ENCODE data around the gene ACADL. TPM values are rescaled to one million over a fixed set of nuclear protein-coding genes. Genes with fewer than 3 reads are reported as not detected.

Gene ACADL
- not detected for total RNA-seq
- polyA plus RNA-seq, result not detected

DNA sequence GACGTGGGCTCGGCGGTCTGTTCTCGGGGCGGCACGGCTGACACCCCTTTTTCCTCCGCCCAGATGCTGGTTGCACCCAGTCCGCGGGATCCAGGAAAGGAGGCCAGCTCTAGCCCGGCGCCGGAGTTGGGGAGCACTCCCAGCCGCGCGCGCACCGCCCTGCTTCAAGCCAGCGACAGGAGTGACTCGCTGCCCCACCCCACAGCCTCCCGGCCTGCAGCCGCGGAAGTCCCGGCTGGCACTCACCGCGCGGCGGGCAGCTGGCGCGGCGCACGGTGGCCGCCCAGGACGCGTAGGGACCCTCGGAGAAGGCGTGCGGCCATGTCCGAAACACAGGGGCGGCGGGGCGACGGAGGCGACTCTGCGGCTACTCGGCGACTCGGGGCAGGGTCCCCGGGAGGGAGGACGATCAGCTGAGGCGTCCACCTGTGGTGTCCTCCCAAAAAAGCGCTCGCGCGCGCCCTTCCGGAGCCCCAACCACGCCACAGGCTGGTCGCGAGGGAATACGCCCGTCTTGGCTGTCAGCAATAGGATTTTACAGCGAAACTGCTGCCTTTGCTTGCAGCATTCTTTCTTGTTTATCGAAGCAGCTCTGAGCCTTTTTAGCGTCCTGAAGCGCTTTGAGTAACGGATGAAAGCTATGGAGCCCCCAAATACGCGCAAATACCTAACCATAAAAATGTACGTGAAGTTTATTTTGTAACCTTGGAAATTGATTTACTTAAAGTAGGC, at the start of gene ACADL:
TSS of gene ACADL (minus strand) at position 507 of the 732 bp plus-strand sequence. CDS start at position 323, 184 bp downstream.
- H3K9me3 ChIP-seq (ENCODE audit: low read length), result no peaks in the 10 kb centered on the region
- H3K4me1 ChIP-seq (ENCODE audit: insufficient read depth, low read length), result no peaks in the 10 kb centered on the region
- Mint-ChIP-seq H3K27ac (peak within 1 kb of the TSS in 1 of 8 donors; percentile 16), H3K4me1 (peaks cover 6 to 10% (median 7%) of the 10 kb centered on the region in 3 donors), H3K9me3 (no peaks in the 10 kb centered on the region), H3K27me3 (peaks cover 30 to 74% of the 10 kb centered on the region in 2 donors), H3K4me3 (peak within 1 kb of the TSS in 1 of 7 donors; percentile 40), H3K36me3 (peaks cover 0 to 3% (median 0%) of the 10 kb centered on the region in 3 donors)
- no peak for DNase-seq
- H3K27me3 ChIP-seq (ENCODE audit: insufficient read depth, low read length, poor library complexity, severe bottlenecking), result peaks cover 8% of the 10 kb centered on the region
- no peaks in the 10 kb centered on the region for H3K36me3 ChIP-seq (ENCODE audit: insufficient read depth, low read length)
- CTCF ChIA-PET, result no interaction called here
- POLR2A ChIA-PET, result no interaction called here
- no peak within 1 kb of the TSS for H3K4me3 ChIP-seq (ENCODE audit: low read length)
- H3K27ac ChIP-seq (ENCODE audit: low read depth, low read length), result no peak within 1 kb of the TSS

DNA sequence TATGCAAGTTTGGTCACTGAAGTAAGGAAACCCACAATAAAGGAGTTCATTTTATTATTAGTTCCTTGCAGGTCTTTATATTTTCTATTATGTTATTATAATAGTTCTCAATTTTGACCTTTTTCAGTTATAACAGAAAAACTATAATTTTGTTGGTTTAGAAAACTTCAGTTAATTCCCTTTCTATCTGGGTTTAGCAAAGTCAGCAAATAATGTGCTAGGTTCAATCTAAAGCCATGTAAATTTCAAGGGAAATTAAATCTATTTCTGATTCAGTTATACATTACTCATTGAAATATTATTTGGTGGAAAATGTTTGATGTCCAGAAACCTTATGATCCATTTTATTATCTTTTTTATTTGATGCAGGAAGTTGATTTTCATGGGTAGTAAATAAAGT, 46.1 kb upstream of the ACADL start:
- no peak overlapping the region for H3K4me3 ChIP-seq (ENCODE audit: low read length)
- no peaks in the 10 kb centered on the region for H3K9me3 ChIP-seq (ENCODE audit: low read length)
- no peak overlapping the region for H3K27ac ChIP-seq (ENCODE audit: low read depth, low read length)
- no peaks in the 10 kb centered on the region for H3K4me1 ChIP-seq (ENCODE audit: insufficient read depth, low read length)
- no peaks in the 10 kb centered on the region for H3K36me3 Mint-ChIP-seq
- DNase-seq, result no peak
- no peaks in the 10 kb centered on the region for H3K27me3 Mint-ChIP-seq
- CTCF ChIA-PET, result no interaction called here
- H3K4me3 Mint-ChIP-seq, result no peak overlapping the region
- H3K36me3 ChIP-seq (ENCODE audit: insufficient read depth, low read length), result no peaks in the 10 kb centered on the region
- H3K27ac Mint-ChIP-seq, result no peak overlapping the region
- H3K4me1 Mint-ChIP-seq, result no peaks in the 10 kb centered on the region
- POLR2A ChIA-PET, result no interaction called here
- H3K9me3 Mint-ChIP-seq, result no peaks in the 10 kb centered on the region
- H3K27me3 ChIP-seq (ENCODE audit: insufficient read depth, low read length, poor library complexity, severe bottlenecking), result no peaks in the 10 kb centered on the region

- H3K9me3 ChIP-seq (ENCODE audit: low read length), result no peaks in the 10 kb centered on the region
- DNase-seq, result no peak
- Mint-ChIP-seq H3K4me3 (no peak overlapping the region), H3K36me3 (no peaks in the 10 kb centered on the region), H3K4me1 (no peaks in the 10 kb centered on the region), H3K9me3 (no peaks in the 10 kb centered on the region), H3K27me3 (no peaks in the 10 kb centered on the region), H3K27ac (no peak overlapping the region)
- H3K27me3 ChIP-seq (ENCODE audit: insufficient read depth, low read length, poor library complexity, severe bottlenecking), result no peaks in the 10 kb centered on the region
- no peak overlapping the region for H3K27ac ChIP-seq (ENCODE audit: low read depth, low read length)
- CTCF ChIA-PET, result no interaction called here
- H3K4me3 ChIP-seq (ENCODE audit: low read length), result no peak overlapping the region
- POLR2A ChIA-PET, result no interaction called here
- H3K4me1 ChIP-seq (ENCODE audit: insufficient read depth, low read length), result no peaks in the 10 kb centered on the region
- no peaks in the 10 kb centered on the region for H3K36me3 ChIP-seq (ENCODE audit: insufficient read depth, low read length)
These were observed 43.9 kb upstream of the ACADL start for GRCh38 chr2:210269148-210269547.

- CTCF ChIA-PET, result no interaction called here
- no peak overlapping the region for H3K4me3 ChIP-seq (ENCODE audit: low read length)
- no peaks in the 10 kb centered on the region for H3K9me3 Mint-ChIP-seq
- no peaks in the 10 kb centered on the region for H3K4me1 Mint-ChIP-seq
- no peaks in the 10 kb centered on the region for H3K9me3 ChIP-seq (ENCODE audit: low read length)
- no peaks in the 10 kb centered on the region for H3K36me3 ChIP-seq (ENCODE audit: insufficient read depth, low read length)
- H3K27ac Mint-ChIP-seq, result no peak overlapping the region
- no peaks in the 10 kb centered on the region for H3K36me3 Mint-ChIP-seq
- H3K4me3 Mint-ChIP-seq, result no peak overlapping the region
- H3K27me3 ChIP-seq (ENCODE audit: insufficient read depth, low read length, poor library complexity, severe bottlenecking), result no peaks in the 10 kb centered on the region
- H3K27ac ChIP-seq (ENCODE audit: low read depth, low read length), result no peak overlapping the region
- POLR2A ChIA-PET, result no interaction called here
- no peaks in the 10 kb centered on the region for H3K27me3 Mint-ChIP-seq
- H3K4me1 ChIP-seq (ENCODE audit: insufficient read depth, low read length), result no peaks in the 10 kb centered on the region
- no peak for DNase-seq
These were observed 43.0 kb upstream of the ACADL start for GRCh38 chr2:210268281-210268680.

GRCh38 chr2:210267698-210268097, 42.5 kb upstream of the ACADL start:
- POLR2A ChIA-PET, result no interaction called here
- no peak overlapping the region for H3K27ac Mint-ChIP-seq

GRCh38 chr2:210264282-210264681, 39.0 kb upstream of the ACADL start:
- H3K36me3 ChIP-seq (ENCODE audit: insufficient read depth, low read length), result no peaks in the 10 kb centered on the region
- ChIA-PET CTCF (no interaction called here), POLR2A (no interaction called here)
- no peaks in the 10 kb centered on the region for H3K9me3 ChIP-seq (ENCODE audit: low read length)
- Mint-ChIP-seq H3K27me3 (no peaks in the 10 kb centered on the region), H3K9me3 (no peaks in the 10 kb centered on the region), H3K4me1 (no peaks in the 10 kb centered on the region), H3K36me3 (no peaks in the 10 kb centered on the region), H3K27ac (no peak overlapping the region), H3K4me3 (no peak overlapping the region)
- no peak for DNase-seq
- no peaks in the 10 kb centered on the region for H3K4me1 ChIP-seq (ENCODE audit: insufficient read depth, low read length)
- no peak overlapping the region for H3K4me3 ChIP-seq (ENCODE audit: low read length)
- H3K27ac ChIP-seq (ENCODE audit: low read depth, low read length), result no peak overlapping the region
- no peaks in the 10 kb centered on the region for H3K27me3 ChIP-seq (ENCODE audit: insufficient read depth, low read length, poor library complexity, severe bottlenecking)

More at GRCh38 chr2:210267698-210268097, 42.5 kb upstream of the ACADL start:
- Histone ChIP-seq H3K9me3 (ENCODE audit: low read length) (no peaks in the 10 kb centered on the region), H3K27me3 (ENCODE audit: insufficient read depth, low read length, poor library complexity, severe bottlenecking) (no peaks in the 10 kb centered on the region), H3K27ac (ENCODE audit: low read depth, low read length) (no peak overlapping the region), H3K4me1 (ENCODE audit: insufficient read depth, low read length) (no peaks in the 10 kb centered on the region), H3K36me3 (ENCODE audit: insufficient read depth, low read length) (no peaks in the 10 kb centered on the region), H3K4me3 (ENCODE audit: low read length) (no peak overlapping the region)
- no peaks in the 10 kb centered on the region for H3K9me3 Mint-ChIP-seq
- CTCF ChIA-PET, result no interaction called here
- no peaks in the 10 kb centered on the region for H3K36me3 Mint-ChIP-seq
- DNase-seq, result no peak
- H3K4me1 Mint-ChIP-seq, result no peaks in the 10 kb centered on the region
- no peak overlapping the region for H3K4me3 Mint-ChIP-seq
- no peaks in the 10 kb centered on the region for H3K27me3 Mint-ChIP-seq

DNA sequence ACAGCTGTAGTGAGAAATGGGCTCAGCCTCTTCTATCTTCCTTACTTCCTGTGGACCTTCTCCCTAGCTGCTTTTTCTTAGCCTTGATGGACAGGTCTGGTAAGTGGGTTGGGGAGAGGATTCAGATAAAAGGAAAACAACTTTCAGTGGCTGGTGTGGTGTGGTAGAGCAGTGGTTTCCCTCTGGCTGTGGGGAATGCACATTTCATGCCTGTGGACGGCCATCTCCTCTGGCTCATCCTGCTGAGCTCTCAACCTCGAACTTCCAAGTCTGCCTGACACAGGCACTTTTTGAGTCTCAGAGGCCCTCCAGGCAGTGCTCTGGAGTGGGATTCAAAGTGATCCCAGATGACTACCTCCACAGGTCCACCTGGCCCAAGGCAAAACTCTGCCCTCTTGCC, 38.6 kb upstream of the ACADL start:
- no peak for DNase-seq
- H3K36me3 ChIP-seq (ENCODE audit: insufficient read depth, low read length), result no peaks in the 10 kb centered on the region
- Mint-ChIP-seq H3K27me3 (no peaks in the 10 kb centered on the region), H3K36me3 (no peaks in the 10 kb centered on the region), H3K9me3 (no peaks in the 10 kb centered on the region), H3K4me1 (no peaks in the 10 kb centered on the region), H3K4me3 (no peak overlapping the region), H3K27ac (no peak overlapping the region)
- H3K4me1 ChIP-seq (ENCODE audit: insufficient read depth, low read length), result no peaks in the 10 kb centered on the region
- no peak overlapping the region for H3K27ac ChIP-seq (ENCODE audit: low read depth, low read length)
- H3K9me3 ChIP-seq (ENCODE audit: low read length), result no peaks in the 10 kb centered on the region
- CTCF ChIA-PET, result no interaction called here
- no peak overlapping the region for H3K4me3 ChIP-seq (ENCODE audit: low read length)
- no peaks in the 10 kb centered on the region for H3K27me3 ChIP-seq (ENCODE audit: insufficient read depth, low read length, poor library complexity, severe bottlenecking)
- POLR2A ChIA-PET, result no interaction called here

DNA sequence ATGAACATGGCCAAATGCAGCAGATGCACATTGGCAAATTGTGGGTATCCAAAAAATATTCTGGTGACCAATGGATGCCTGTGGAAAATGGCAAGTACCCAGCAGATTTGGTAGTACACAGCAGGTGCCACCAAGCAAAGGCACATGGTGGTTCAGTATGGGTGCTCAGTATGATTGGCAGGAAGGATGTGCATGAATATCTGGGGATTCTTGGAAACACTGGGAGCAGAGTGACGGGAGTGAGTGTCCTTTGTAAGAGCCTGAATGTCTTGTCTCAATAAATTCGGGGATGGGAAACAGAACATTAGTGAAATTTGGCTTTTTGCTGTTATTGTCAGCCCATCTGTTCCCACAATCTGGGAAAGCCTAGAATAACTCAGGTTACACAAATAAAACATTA, 36.8 kb upstream of the ACADL start:
- POLR2A ChIA-PET, result no interaction called here
- no peaks in the 10 kb centered on the region for H3K4me1 ChIP-seq (ENCODE audit: insufficient read depth, low read length)
- Mint-ChIP-seq H3K27ac (no peak overlapping the region), H3K4me3 (no peak overlapping the region), H3K4me1 (no peaks in the 10 kb centered on the region), H3K36me3 (no peaks in the 10 kb centered on the region), H3K27me3 (no peaks in the 10 kb centered on the region), H3K9me3 (no peaks in the 10 kb centered on the region)
- DNase-seq, result no peak
- H3K9me3 ChIP-seq (ENCODE audit: low read length), result no peaks in the 10 kb centered on the region
- H3K27ac ChIP-seq (ENCODE audit: low read depth, low read length), result no peak overlapping the region
- no peaks in the 10 kb centered on the region for H3K36me3 ChIP-seq (ENCODE audit: insufficient read depth, low read length)
- CTCF ChIA-PET, result no interaction called here
- no peaks in the 10 kb centered on the region for H3K27me3 ChIP-seq (ENCODE audit: insufficient read depth, low read length, poor library complexity, severe bottlenecking)
- no peak overlapping the region for H3K4me3 ChIP-seq (ENCODE audit: low read length)

- DNase-seq, result no peak
- ChIA-PET POLR2A (no interaction called here), CTCF (no interaction called here)
- H3K4me1 Mint-ChIP-seq, result no peaks in the 10 kb centered on the region
- no peak overlapping the region for H3K27ac Mint-ChIP-seq
- H3K4me3 Mint-ChIP-seq, result no peak overlapping the region
- Histone ChIP-seq H3K27ac (ENCODE audit: low read depth, low read length) (no peak overlapping the region), H3K4me1 (ENCODE audit: insufficient read depth, low read length) (no peaks in the 10 kb centered on the region), H3K27me3 (ENCODE audit: insufficient read depth, low read length, poor library complexity, severe bottlenecking) (no peaks in the 10 kb centered on the region), H3K9me3 (ENCODE audit: low read length) (no peaks in the 10 kb centered on the region), H3K4me3 (ENCODE audit: low read length) (no peak overlapping the region), H3K36me3 (ENCODE audit: insufficient read depth, low read length) (no peaks in the 10 kb centered on the region)
- H3K9me3 Mint-ChIP-seq, result no peaks in the 10 kb centered on the region
- H3K36me3 Mint-ChIP-seq, result no peaks in the 10 kb centered on the region
- no peaks in the 10 kb centered on the region for H3K27me3 Mint-ChIP-seq
These were observed 34.4 kb upstream of the ACADL start for GRCh38 chr2:210259687-210260086.

Data from CD8-positive, alpha-beta memory T cell (primary cell).